Measurements from ENCODE around the gene ZNF385A.
"Not testable (repeated sequence)": the region's sequence is repeated elsewhere in the genome, so short reads cannot be mapped to it uniquely, and the experiment has no call there.

Gene ZNF385A

GRCh38 chr12:54337854-54338650 lies 46.5 kb downstream of the ZNF385A start:
- no peak for TF ChIP-seq POLR2A (IDR thresholded peaks at IDR 0.05; ENCODE audit: low read depth, low read length)
- DNase-seq (ENCODE audit: insufficient read length, low spot score) (no peak), FAIRE-seq (no peak)

GRCh38 chr12:54337280-54337842 lies 47.2 kb downstream of the ZNF385A start:
- FAIRE-seq, result no peak
- no peak for TF ChIP-seq POLR2A (IDR thresholded peaks at IDR 0.05; ENCODE audit: low read depth, low read length)
- no peak for DNase-seq (ENCODE audit: insufficient read length, low spot score)

GRCh38 chr12:54333420-54334034 lies 51.0 kb downstream of the ZNF385A start:
- TF ChIP-seq POLR2A (IDR thresholded peaks at IDR 0.05; ENCODE audit: low read depth, low read length), result no peak
- FAIRE-seq (no peak), DNase-seq (ENCODE audit: insufficient read length, low spot score) (no peak)

- FAIRE-seq (no peak), DNase-seq (ENCODE audit: insufficient read length, low spot score) (no peak)
- no peak for TF ChIP-seq POLR2A (IDR thresholded peaks at IDR 0.05; ENCODE audit: low read depth, low read length)
These were observed 53.1 kb downstream of the ZNF385A start for GRCh38 chr12:54331461-54331860.

- FAIRE-seq, result no peak
- DNase-seq (ENCODE audit: insufficient read length, low spot score), result no peak
- TF ChIP-seq POLR2A (IDR thresholded peaks at IDR 0.05; ENCODE audit: low read depth, low read length), result no peak
These were observed 54.1 kb downstream of the ZNF385A start for GRCh38 chr12:54330442-54330841.

- no peak for TF ChIP-seq POLR2A (IDR thresholded peaks at IDR 0.05; ENCODE audit: low read depth, low read length)
- DNase-seq (ENCODE audit: insufficient read length, low spot score), result no peak
- no peak for FAIRE-seq
These were observed 54.8 kb downstream of the ZNF385A start for GRCh38 chr12:54329759-54330158.

GRCh38 chr12:54328595-54329337 lies 55.8 kb downstream of the ZNF385A start:
- FAIRE-seq (no peak), DNase-seq (ENCODE audit: insufficient read length, low spot score) (no peak)
- TF ChIP-seq POLR2A (IDR thresholded peaks at IDR 0.05; ENCODE audit: low read depth, low read length), result no peak

DNA sequence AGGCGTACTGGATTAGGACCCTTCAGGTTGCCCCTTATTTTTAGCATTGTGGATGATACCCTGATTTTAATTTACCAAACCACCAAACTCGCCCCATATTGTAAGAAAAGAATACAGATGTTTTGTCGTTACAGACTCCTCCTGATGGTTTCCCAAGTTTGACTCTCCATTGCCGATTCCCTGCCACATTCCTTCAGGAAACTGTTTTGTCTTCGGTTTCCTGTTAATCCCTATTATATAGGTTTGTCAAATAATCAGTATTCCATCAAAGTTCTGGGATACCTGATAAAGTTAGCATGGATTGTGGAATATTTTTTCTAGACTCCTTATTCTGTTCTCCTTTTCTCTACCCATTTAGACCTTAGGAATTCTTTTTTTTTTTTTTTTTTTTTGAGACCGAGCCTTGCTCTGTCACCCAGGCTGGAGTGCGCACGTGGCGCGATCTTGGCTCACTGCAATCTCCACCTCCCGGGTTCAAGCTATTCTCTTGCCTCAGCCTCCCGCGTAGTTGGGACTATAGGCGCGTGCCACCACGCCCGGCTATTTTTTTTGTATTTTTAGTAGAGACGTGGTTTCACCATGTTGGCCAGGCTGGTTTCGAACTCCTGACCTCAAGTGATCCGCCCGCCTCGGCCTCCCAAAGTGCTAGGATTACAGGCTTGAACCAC lies 59.0 kb downstream of the ZNF385A start:
- not testable (repeated sequence) for DNase-seq (ENCODE audit: insufficient read length, low spot score); FAIRE-seq

DNA sequence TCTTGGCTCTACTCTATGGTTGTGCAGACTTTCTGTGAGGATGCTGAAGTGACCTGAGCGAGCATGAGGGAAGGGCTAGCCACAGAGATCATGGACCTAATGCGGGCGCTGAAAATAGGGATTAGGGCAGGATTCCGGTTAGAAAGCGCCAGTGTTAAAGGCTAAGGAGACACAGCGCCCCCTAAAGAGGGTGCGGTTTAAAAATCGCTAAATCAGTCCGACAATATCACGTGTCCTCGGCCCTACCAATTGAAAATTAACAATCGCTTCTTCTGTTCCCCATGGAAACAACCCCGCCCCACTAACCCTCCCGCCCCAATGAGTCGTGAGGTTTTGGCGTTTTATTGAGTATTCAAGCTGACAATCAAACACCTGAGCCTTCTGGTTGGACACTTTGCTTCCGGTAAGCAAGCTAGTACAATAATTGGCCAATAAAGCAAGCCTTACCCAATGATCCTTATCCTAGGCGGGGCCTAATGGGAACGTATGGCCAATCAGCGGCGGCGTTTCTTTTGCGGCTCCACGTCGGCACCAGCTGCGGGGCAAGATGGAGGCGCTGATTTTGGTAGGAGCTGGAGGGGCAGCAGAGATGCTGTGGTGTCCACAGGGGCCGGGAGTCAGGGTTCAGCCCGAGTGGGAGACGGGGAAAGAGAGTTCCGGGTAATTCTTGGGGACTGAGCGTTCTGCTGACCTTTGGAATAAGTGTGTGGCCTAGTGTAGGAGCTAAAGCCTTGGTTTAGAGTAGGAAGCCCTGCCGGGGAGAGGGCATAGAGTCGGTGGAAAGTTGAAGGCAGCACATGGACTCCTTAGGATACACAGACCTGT lies 59.7 kb downstream of the ZNF385A start, which contains the start of gene COPZ1:
TSS of gene COPZ1 (plus strand) at position 515 of the 825 bp plus-strand sequence. CDS start at position 548, 33 bp downstream.
- FAIRE-seq (peak; percentile 95), DNase-seq (ENCODE audit: insufficient read length, low spot score) (peak; percentile 77)
- peak; percentile 83 for TF ChIP-seq POLR2A (IDR thresholded peaks at IDR 0.05; ENCODE audit: low read depth, low read length)

- no peak for DNase-seq (ENCODE audit: insufficient read length, low spot score)
- FAIRE-seq, result no peak
- TF ChIP-seq POLR2A (IDR thresholded peaks at IDR 0.05; ENCODE audit: low read depth, low read length), result no peak
These were observed 63.2 kb downstream of the ZNF385A start for GRCh38 chr12:54321363-54321762.

Measured in H54 (cell line).